DND-41 (cell line): ENCODE results near the gene GSC.

Experiments used
- EZH2 ChIP-seq: IDR thresholded peaks from 3 replicates; pipeline ENCODE4 v1.6.1; 2012; ENCODE audit warnings: borderline replicate concordance, low read depth, mild to moderate bottlenecking, moderate library complexity, low read length, inconsistent platforms; ENCODE audit not compliant: severe bottlenecking
- TF ChIP-seq, protein P1 (sequence below): IDR thresholded peaks from 2 replicates; pipeline ENCODE4 v1.5.1; 2012; ENCODE audit warnings: borderline replicate concordance, low read length, moderate library complexity, mild to moderate bottlenecking; ENCODE audit not compliant: poor library complexity, severe bottlenecking; ENCODE audit errors: extremely low read depth

DNA sequence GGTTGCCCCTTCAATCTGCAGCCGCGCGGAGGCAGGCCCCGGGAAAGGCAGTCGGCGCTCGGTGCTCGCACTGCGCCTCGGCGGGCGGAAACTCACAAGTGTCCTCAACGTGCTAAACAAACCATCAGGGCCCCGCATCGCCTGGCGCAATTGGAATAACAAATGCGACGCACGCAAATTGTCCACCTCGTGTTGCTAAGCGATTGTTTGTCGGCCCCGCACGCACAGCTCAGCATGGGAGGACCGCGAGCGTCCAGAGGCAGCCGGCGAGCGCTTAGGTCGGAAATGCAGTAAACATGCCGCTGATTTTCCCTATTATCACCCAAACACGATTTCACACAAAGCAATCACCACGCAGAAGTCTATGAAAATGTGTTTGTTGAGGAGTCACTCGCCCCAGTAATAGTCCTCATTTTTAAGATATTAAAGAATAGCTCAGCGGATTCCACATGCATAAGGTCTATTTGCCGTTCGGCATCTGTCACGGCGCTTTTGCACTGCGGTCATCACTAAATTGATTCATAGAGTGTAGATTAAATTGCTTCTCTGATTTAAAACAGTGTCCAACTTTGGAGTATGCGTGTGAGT, 3.2 kb upstream of the GSC start:
- TF ChIP-seq, protein P1, sequence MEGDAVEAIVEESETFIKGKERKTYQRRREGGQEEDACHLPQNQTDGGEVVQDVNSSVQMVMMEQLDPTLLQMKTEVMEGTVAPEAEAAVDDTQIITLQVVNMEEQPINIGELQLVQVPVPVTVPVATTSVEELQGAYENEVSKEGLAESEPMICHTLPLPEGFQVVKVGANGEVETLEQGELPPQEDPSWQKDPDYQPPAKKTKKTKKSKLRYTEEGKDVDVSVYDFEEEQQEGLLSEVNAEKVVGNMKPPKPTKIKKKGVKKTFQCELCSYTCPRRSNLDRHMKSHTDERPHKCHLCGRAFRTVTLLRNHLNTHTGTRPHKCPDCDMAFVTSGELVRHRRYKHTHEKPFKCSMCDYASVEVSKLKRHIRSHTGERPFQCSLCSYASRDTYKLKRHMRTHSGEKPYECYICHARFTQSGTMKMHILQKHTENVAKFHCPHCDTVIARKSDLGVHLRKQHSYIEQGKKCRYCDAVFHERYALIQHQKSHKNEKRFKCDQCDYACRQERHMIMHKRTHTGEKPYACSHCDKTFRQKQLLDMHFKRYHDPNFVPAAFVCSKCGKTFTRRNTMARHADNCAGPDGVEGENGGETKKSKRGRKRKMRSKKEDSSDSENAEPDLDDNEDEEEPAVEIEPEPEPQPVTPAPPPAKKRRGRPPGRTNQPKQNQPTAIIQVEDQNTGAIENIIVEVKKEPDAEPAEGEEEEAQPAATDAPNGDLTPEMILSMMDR, result no peak
- TF ChIP-seq EZH2, result no peak
